HG02571 (cell line): ENCODE measurements around the gene SPOCK1.

Experiments
- ATAC-seq: cut with Tn5 transposase; IDR thresholded peaks from one replicate; pipeline ENCODE4 v1.9.1; 2021; ENCODE audit warnings: mild to moderate bottlenecking, moderate library complexity; ENCODE audit not compliant: unreplicated experiment

SPOCK1 gene

DNA sequence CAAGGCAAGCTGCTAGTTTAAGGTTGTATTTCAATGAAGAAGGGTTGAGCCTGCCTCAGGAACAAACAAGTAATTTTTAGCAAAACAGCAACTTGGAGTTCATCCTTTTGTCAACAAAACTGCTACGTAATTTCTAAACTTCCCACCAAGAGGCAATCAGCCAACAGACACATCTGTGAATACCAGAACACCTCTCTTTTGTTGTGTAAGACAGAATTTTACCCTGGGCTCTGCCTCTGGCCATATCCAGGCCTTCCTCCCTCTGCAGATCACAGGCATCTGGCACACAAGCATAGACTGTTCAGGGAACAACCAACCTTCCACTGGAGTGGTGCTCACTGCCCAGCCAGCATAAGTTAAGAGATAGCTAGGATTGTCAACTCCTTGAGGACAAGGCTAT, 409.0 kb downstream of the SPOCK1 start:
- ATAC-seq, result no peak

- ATAC-seq, result no peak
These were observed 411.0 kb downstream of the SPOCK1 start for GRCh38 chr5:137088175-137088574.

DNA sequence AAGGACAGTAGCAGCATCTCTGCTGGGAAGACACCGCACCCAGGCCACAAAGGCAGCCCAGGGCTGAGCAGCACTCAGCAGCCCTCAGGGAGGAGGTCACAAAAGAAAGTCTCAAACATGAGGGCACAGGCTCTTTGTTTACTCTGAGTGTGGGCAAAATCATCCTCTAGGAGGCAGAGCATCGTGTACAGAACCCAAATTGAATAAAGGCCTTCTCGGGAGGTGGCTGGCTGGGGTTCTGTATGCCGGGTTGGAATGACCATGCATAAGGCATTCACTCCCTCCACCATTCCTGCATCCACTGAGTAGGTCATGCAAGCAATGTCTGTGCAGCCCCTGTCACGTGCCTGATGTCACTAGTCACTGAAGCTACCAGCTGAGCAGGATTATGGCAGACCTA, 412.8 kb downstream of the SPOCK1 start:
- ATAC-seq, result no peak

DNA sequence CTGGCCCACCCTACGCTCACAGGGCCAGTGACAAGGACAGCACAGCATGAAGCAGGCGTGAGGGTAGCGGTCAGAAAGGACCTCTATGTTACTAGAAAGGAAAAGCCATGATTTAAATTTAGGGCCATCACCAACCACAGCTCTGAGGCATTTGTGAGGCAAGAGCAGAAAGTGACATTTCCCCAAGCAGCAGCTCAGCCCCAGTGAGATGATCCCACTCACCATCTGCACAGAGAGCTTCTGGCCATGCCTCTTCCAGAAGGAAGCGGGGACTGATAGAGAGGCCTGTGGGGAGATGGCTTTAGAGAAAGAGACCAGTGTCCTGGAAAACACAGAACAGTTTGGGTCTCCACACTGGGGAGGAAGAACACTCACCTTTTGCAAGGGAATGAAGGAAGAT, 413.9 kb downstream of the SPOCK1 start:
- no peak for ATAC-seq

- no peak for ATAC-seq
These were observed 415.1 kb downstream of the SPOCK1 start for GRCh38 chr5:137084016-137084415.

GRCh38 chr5:137082951-137083350, 416.2 kb downstream of the SPOCK1 start:
- ATAC-seq, result no peak

DNA sequence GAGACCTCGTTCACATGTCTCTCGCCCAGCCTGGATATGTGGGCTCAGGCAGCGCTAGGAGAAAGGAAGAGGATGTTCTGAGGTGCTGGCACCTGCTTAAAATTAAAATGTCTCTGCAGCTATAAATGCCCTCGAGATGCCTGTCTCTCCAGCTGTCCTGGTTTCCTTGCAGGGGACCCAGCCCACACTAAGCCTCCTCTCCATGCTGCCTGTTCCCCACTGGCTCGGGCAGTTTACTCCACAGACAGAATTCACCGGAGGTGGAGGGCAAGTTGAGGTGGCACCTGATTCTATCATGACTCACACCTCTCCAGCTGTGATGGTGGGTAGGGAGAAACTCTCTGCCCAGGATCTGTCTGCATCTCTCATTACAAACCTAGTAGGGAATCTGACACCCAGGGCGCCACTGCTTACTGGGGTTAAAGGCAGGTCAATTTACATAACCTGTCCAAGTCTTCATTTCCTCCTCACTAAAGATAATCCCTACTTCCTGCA, 420.9 kb downstream of the SPOCK1 start:
- ATAC-seq, result no peak

GRCh38 chr5:137075163-137075970, 423.8 kb downstream of the SPOCK1 start:
- ATAC-seq, result peak; percentile 64

GRCh38 chr5:137073189-137073588, 425.9 kb downstream of the SPOCK1 start:
- no peak for ATAC-seq

DNA sequence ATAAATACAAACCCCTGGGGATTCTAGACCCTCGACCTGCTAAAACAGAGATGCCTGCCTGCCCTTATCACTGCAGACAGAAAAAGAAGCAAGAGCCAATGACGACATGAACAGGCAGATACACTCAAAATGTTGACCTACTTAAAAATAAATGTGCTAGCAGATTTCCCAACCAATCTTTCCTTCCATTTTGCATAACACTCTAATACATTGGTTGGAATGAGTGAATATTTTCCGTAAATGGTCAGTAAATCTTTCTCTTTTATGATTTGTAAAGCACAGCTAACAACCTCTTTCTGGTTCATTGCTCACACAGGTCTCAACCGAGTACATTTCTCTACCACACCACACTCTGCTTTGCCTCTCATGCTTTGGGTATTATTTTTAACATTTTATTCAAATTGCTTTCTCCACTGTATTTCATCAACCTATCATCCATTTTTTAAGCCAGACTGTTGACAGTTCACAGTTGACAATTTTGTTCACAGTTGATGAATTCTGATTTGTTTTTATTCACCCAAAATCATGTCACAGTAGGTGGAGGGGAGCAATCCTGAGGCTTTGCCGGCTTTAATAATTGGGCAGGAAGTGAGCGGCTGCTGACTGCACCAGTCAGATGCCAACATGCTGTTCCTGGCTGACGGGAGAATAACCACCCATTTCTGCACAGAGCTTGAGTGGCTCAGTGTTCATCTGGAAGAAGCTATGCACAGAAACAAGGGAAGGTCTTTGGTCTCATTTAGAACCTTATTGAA, 426.6 kb downstream of the SPOCK1 start:
- ATAC-seq, result no peak

DNA sequence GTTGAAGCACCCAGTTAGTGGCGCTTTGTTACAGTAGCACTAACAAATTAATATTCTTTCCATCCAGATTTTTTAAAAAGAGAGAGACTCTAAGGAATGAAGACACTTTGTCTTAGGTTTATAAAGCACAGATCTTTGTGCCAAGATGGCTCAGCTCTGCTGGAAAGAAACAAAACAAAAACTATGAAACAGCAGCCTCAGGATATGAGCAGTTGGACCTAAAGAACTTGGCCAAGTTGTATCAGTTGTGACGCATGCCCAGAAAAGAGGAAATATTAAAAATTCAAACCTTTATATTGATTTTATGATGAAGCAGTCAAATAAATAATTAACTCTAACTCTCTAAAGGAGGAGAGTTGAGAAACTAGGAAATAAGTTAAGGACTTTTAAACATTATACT, 427.2 kb downstream of the SPOCK1 start:
- ATAC-seq, result no peak

GRCh38 chr5:137071526-137071925, 427.6 kb downstream of the SPOCK1 start:
- no peak for ATAC-seq

DNA sequence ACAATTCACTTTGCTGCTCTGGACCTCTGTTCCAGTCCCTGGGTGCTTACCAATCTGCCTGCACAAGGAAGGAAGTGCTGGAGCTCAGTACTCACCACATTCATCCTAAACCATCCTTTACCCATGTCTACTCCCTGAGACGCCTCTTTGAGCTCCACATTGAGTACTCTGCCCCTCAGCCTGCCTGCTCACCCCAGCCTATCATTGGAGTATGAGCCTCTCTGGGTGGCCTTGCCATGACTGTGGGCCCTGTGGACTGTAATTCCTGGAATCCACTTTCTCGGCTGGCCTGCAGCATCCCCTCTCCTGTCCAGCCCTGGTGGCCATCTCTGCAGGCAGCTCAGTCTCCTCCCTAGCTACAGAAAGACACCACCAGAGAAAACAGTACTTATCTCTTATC, 428.6 kb downstream of the SPOCK1 start:
- no peak for ATAC-seq

DNA sequence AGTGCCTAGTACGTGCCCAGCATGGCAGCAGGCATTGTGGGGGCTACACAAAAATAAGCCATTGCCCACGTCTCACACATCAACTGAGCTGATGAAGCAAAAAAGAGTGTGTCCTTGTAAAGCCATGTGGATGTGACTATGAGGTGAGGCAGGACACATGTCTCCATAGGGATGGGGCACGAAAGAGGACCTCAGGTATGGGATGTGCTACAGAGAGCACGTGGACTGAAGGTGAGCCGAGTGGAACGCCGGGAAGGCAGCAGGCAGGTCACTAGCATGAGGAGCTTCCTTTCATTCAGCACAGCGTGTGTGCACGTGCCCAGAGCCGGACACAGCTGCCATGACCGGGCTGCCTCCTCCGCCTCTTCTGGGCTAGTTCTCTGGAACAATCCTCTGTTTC, 429.8 kb downstream of the SPOCK1 start:
- ATAC-seq, result no peak

- ATAC-seq, result no peak
These were observed 437.7 kb downstream of the SPOCK1 start for GRCh38 chr5:137061382-137061781.

DNA sequence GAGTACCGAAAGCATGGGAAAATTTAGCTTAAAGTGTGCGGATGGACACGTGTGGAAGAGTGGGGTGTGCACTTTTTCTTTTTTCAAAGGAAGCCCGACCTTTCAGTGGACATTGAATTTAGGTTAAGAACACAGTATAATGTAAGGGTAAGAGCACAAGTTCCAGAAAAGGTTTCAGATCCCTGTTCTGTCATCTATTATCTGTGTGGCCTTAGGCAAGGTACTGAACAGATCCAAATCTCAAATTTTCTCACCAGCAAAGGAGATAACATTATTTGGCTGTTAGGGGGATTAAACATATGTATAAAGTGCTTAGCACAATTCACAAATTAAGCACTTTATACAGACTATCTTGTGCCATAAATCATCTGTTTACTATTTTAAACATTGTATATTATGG, 441.0 kb downstream of the SPOCK1 start:
- no peak for ATAC-seq

- no peak for ATAC-seq
These were observed 442.4 kb downstream of the SPOCK1 start for GRCh38 chr5:137056676-137057075.

DNA sequence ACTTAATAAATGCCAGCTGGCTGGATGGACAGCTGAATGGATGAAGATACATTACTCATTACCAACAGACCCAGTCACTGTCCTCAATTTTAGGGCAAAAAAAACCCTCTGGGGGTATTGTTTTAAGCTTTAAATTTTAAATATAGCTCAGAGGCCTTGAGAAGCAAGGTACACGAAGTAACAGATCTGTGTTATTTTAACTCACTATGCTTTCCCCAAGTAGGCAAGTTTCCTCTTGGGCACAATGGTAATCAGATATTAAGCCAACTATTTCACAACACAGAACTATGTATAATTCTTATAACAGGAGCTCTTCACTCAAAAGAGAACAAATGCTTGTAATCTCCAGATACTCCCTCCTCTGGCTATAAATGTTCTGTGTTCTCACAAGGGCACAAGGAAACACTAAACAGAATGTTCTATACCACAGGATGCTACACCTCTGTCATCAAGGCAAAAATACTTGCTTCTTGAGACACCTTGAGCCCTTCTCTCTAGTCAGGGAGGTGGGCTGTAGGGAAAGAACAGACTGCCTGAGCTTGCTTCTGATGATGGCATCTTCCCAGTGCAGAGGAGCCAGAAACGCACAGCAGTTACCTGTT, 443.8 kb downstream of the SPOCK1 start:
- ATAC-seq, result no peak

- no peak for ATAC-seq
These were observed 444.3 kb downstream of the SPOCK1 start for GRCh38 chr5:137054792-137055191.

- no peak for ATAC-seq
These were observed 444.8 kb downstream of the SPOCK1 start for GRCh38 chr5:137054335-137054734.

DNA sequence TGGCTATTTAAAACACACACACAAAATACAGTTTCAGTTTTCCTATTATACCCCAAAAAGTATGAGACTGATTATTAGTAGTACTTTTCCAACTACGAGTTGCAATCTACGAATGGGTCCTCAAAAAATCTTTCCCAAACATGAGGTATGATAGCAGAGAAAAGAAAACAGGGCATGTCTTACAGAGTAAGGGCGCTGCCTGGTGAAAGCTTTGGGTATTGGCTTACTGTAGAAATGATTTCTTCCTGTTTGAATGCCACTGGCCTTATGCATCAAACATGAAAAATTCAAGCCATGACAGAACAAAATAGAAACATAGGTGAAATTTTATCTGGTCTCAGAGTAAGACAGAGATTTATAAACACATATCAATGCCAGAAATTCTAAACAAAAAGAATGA, 448.0 kb downstream of the SPOCK1 start:
- ATAC-seq, result no peak
